HEK293 (cell line): Measurements from ENCODE around the gene SLC9C2.
"Not testable (repeated sequence)": the region's sequence is repeated elsewhere in the genome, so short reads cannot be mapped to it uniquely, and the experiment has no call there.

Experiments used
- CTCF ChIA-PET: fragments of 350-600 bp; formaldehyde crosslinking; extraction: SDS; loops from one replicate; lab custom pipeline; 2021; ENCODE audit warnings: antibody characterized with exemption; lab: Yijun Ruan, JAX
- POLR2A ChIA-PET: fragments of 300-600 bp; formaldehyde crosslinking; extraction: SDS; loops from one replicate; lab custom pipeline; 2020; ENCODE audit warnings: antibody characterized with exemption, inconsistent platforms; lab: Yijun Ruan, JAX
- H3K27ac ChIP-seq: fragments of 200-500 bp; sonication (Bioruptor generic); 2 replicates; pipeline ENCODE4 v1.5.1; 2014; ENCODE audit warnings: low read depth, low read length, control low read depth, inconsistent platforms; ENCODE audit errors: extremely low read depth
- H3K36me3 ChIP-seq, 2 experiments: fragments of 200-500 bp in 1 of 2; sonication (Bioruptor generic) in 1 of 2; 1 replicate in 1 of 2; 2 replicates in 1 of 2; pipeline ENCODE4 v1.5.1; 2014 to 2017; ENCODE audit warnings: inconsistent platforms in 2 of 2, low read length in 2 of 2; ENCODE audit not compliant: control insufficient read depth in 2 of 2, insufficient read depth in 1 of 2
- H3K4me1 ChIP-seq: fragments of 200-500 bp; sonication (Bioruptor generic); 2 replicates; pipeline ENCODE4 v1.5.1; 2014; ENCODE audit warnings: mild to moderate bottlenecking, low read length, inconsistent platforms; ENCODE audit not compliant: control insufficient read depth, insufficient read depth
- H3K4me3 ChIP-seq: 2 replicates; pipeline ENCODE4 v1.5.1; 2011; ENCODE audit warnings: low read depth, mild to moderate bottlenecking, control low read depth, low read length, moderate library complexity
- H3K9me3 ChIP-seq: fragments of 200-500 bp; sonication (Bioruptor generic); 2 replicates; pipeline ENCODE4 v1.5.1; 2014; ENCODE audit warnings: low read depth, low read length, inconsistent platforms; ENCODE audit not compliant: control insufficient read depth, insufficient read depth
- HOXA7 ChIP-seq: sonication (generic); formaldehyde crosslinking; IDR thresholded peaks from 2 replicates; pipeline ENCODE4 v1.8.1; 2022; ENCODE audit warnings: missing genetic modification reagents, borderline replicate concordance
- KLF17 ChIP-seq: fragments of 450-650 bp; formaldehyde crosslinking; IDR thresholded peaks from 2 replicates; pipeline ENCODE4 v1.5.1; 2016; ENCODE audit warnings: missing biosample characterization, missing genetic modification characterization
- KLF8 ChIP-seq: fragments of 450-650 bp; formaldehyde crosslinking; IDR thresholded peaks from 2 replicates; pipeline ENCODE4 v1.5.1; 2016; ENCODE audit warnings: missing biosample characterization, missing genetic modification characterization
- YY1 ChIP-seq: fragments of 450-650 bp; formaldehyde crosslinking; IDR thresholded peaks from 2 replicates; pipeline ENCODE4 v1.5.1; 2018; ENCODE audit warnings: missing biosample characterization, missing genetic modification characterization
- ZBTB17 ChIP-seq: fragments of 450-650 bp; formaldehyde crosslinking; IDR thresholded peaks from 2 replicates; pipeline ENCODE4 v1.5.1; 2016; ENCODE audit warnings: missing biosample characterization, missing genetic modification characterization
- ZBTB49 ChIP-seq: fragments of 450-650 bp; formaldehyde crosslinking; IDR thresholded peaks from 2 replicates; pipeline ENCODE4 v1.5.1; 2016; ENCODE audit warnings: missing biosample characterization, missing genetic modification characterization, low read depth
- ZNF121 ChIP-seq: fragments of 450-650 bp; formaldehyde crosslinking; IDR thresholded peaks from 2 replicates; pipeline ENCODE4 v1.5.1; 2016; ENCODE audit warnings: missing biosample characterization, missing genetic modification characterization
- ZNF24 ChIP-seq: fragments of 450-650 bp; formaldehyde crosslinking; IDR thresholded peaks from 2 replicates; pipeline ENCODE4 v1.5.1; 2016; ENCODE audit warnings: missing biosample characterization, missing genetic modification characterization
- ZNF423 ChIP-seq: fragments of 450-650 bp; formaldehyde crosslinking; IDR thresholded peaks from 2 replicates; pipeline ENCODE4 v1.5.1; 2016; ENCODE audit warnings: missing biosample characterization, missing genetic modification characterization
- ZNF544 ChIP-seq: fragments of 450-650 bp; formaldehyde crosslinking; IDR thresholded peaks from 2 replicates; pipeline ENCODE4 v1.5.0; 2017; ENCODE audit warnings: missing biosample characterization, missing genetic modification characterization
- ZNF555 ChIP-seq: fragments of 450-650 bp; formaldehyde crosslinking; conservative IDR thresholded peaks from 2 replicates; pipeline ENCODE4 v1.5.1; 2017; ENCODE audit warnings: missing biosample characterization, mild to moderate bottlenecking, missing genetic modification characterization, inconsistent platforms
- ZNF654 ChIP-seq: fragments of 450-650 bp; formaldehyde crosslinking; IDR thresholded peaks from 2 replicates; pipeline ENCODE4 v1.5.1; 2016; ENCODE audit warnings: low read depth, missing biosample characterization, missing genetic modification characterization
- ZNF777 ChIP-seq: fragments of 450-650 bp; formaldehyde crosslinking; IDR thresholded peaks from 2 replicates; pipeline ENCODE4 v1.5.1; 2017; ENCODE audit warnings: missing biosample characterization, missing genetic modification characterization, borderline replicate concordance
- ZSCAN18 ChIP-seq: fragments of 450-650 bp; formaldehyde crosslinking; IDR thresholded peaks from 2 replicates; pipeline ENCODE4 v1.5.1; 2016; ENCODE audit warnings: missing biosample characterization, missing genetic modification characterization
- TF ChIP-seq, protein P1 (sequence below): fragments of 450-650 bp; formaldehyde crosslinking; IDR thresholded peaks from 2 replicates; pipeline ENCODE4 v1.5.1; 2016; ENCODE audit warnings: missing biosample characterization, missing genetic modification characterization
- TF ChIP-seq, protein P2 (sequence below): fragments of 450-650 bp; formaldehyde crosslinking; IDR thresholded peaks from 2 replicates; pipeline ENCODE4 v1.5.1; 2016; ENCODE audit warnings: missing biosample characterization, missing genetic modification characterization, borderline replicate concordance

Gene SLC9C2

DNA sequence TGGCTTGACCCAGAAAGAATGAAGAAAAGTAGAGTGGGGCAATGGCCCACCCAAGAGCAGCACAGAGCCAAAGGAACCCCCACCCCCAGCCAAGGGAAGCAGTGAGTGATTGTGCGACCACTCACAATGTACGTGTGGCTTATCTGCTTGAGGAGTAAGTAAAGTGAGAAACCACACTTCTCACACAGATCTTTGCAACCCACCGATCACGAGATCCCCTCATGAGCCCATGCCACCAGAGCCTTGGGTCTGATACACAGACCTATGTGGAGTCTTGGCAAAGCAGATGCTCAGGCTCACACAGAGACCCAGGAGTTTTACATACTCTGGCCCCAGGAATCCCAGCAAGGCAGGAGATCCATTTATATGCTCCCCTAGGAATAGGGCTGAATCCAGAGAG, 14.0 kb upstream of the SLC9C2 start:
- ChIA-PET CTCF (no interaction called here), POLR2A (no interaction called here)
- no peaks in the 10 kb centered on the region for H3K4me1 ChIP-seq

GRCh38 chr1:173613086-173613485, 10.2 kb upstream of the SLC9C2 start:
- POLR2A ChIA-PET, H3K9me3 ChIP-seq: not testable (repeated sequence)

More for the DNA sequence above, 14.0 kb upstream of the SLC9C2 start:
- Histone ChIP-seq H3K9me3 (no peaks in the 10 kb centered on the region), H3K4me3 (no peak overlapping the region), H3K36me3 (no peaks in the 10 kb centered on the region), H3K27ac (no peak overlapping the region)
- TF ChIP-seq, protein P1, sequence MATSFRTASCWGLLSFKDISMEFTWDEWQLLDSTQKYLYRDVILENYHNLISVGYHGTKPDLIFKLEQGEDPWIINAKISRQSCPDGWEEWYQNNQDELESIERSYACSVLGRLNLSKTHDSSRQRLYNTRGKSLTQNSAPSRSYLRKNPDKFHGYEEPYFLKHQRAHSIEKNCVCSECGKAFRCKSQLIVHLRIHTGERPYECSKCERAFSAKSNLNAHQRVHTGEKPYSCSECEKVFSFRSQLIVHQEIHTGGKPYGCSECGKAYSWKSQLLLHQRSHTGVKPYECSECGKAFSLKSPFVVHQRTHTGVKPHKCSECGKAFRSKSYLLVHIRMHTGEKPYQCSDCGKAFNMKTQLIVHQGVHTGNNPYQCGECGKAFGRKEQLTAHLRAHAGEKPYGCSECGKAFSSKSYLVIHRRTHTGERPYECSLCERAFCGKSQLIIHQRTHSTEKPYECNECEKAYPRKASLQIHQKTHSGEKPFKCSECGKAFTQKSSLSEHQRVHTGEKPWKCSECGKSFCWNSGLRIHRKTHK (tag by site-specific recombination), result no peak
- TF ChIP-seq ZNF654 (no peak), ZNF121 (tag by site-specific recombination) (no peak), ZNF777 (tag by site-specific recombination) (no peak), ZBTB17 (tag by site-specific recombination) (no peak), ZBTB49 (tag by site-specific recombination) (no peak), KLF8 (tag by site-specific recombination) (no peak), HOXA7 (no peak), ZSCAN18 (tag by site-specific recombination) (no peak), KLF17 (tag by site-specific recombination) (no peak), YY1 (tag by site-specific recombination) (no peak), ZNF423 (tag by site-specific recombination) (no peak), ZNF544 (no peak), ZNF555 (no peak), ZNF24 (tag by site-specific recombination) (no peak)
- TF ChIP-seq, protein P2, sequence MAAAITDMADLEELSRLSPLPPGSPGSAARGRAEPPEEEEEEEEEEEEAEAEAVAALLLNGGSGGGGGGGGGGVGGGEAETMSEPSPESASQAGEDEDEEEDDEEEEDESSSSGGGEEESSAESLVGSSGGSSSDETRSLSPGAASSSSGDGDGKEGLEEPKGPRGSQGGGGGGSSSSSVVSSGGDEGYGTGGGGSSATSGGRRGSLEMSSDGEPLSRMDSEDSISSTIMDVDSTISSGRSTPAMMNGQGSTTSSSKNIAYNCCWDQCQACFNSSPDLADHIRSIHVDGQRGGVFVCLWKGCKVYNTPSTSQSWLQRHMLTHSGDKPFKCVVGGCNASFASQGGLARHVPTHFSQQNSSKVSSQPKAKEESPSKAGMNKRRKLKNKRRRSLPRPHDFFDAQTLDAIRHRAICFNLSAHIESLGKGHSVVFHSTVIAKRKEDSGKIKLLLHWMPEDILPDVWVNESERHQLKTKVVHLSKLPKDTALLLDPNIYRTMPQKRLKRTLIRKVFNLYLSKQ (tag by site-specific recombination), result no peak

More at GRCh38 chr1:173613086-173613485, 10.2 kb upstream of the SLC9C2 start:
- H3K4me1 ChIP-seq, H3K36me3 ChIP-seq, H3K27ac ChIP-seq, CTCF ChIA-PET, H3K4me3 ChIP-seq: not testable (repeated sequence)
